A549 (cell line): ENCODE data around the gene SENP7. TPM values are rescaled to one million over a fixed set of nuclear protein-coding genes. Genes with fewer than 3 reads are reported as not detected.
A peak's percentile ranks its signal among the peaks of the same experiment; 100 is the strongest.

Experiments used
- ATAC-seq, 2 experiments: fragments of 200-7000 bp in 1 of 2; fragments of >200 bp in 1 of 2; cut with Nextera tagmentation in 1 of 2; cut with Tn5 transposase in 1 of 2; 3 replicates each; pipeline versions ENCODE4 v1.8.0 to v1.9.1; 2018 to 2020; ENCODE audit warnings: mild to moderate bottlenecking in 1 of 2, moderate library complexity in 1 of 2
- CTCF ChIA-PET: fragments of 300-600 bp; sonication (Branson Sonifier 250); formaldehyde crosslinking; extraction: SDS; loops from one replicate; lab custom pipeline; 2021; ENCODE audit warnings: antibody characterized with exemption, inconsistent platforms; lab: Yijun Ruan, JAX
- POLR2A ChIA-PET: fragments of 350-600 bp; formaldehyde crosslinking; extraction: SDS; loops from one replicate; lab custom pipeline; 2021; ENCODE audit warnings: antibody characterized with exemption, inconsistent platforms; lab: Yijun Ruan, JAX
- DNase-seq, 2 experiments: peaks; one replicate each; pipeline versions ENCODE4 v3.0.0 to v3.0.0-alpha.2; 2011 to 2016; ENCODE audit warnings: low read depth in 1 of 2, low spot score in 1 of 2
- FAIRE-seq: peaks from 2 replicates; lab custom pipeline; 2011; peaks lifted over from hg19 to GRCh38; lab: Jason Lieb, UNC
- H3K27ac ChIP-seq, 2 experiments: fragments of >200 bp; sonication (Bioruptor Twin); formaldehyde crosslinking; 3 replicates each; pipeline ENCODE4 v1.5.1; 2016 to 2017
- H3K4me1 ChIP-seq: fragments of >200 bp; sonication (Bioruptor Twin); formaldehyde crosslinking; 3 replicates; pipeline ENCODE4 v1.6.1; 2016
- H3K4me2 ChIP-seq: fragments of >200 bp; sonication (Bioruptor Twin); formaldehyde crosslinking; 3 replicates; pipeline ENCODE4 v1.6.1; 2016
- H3K4me3 ChIP-seq: fragments of >200 bp; sonication (Bioruptor Twin); formaldehyde crosslinking; 3 replicates; pipeline ENCODE4 v1.5.1; 2016
- H3K9me3 ChIP-seq: fragments of >200 bp; sonication (Bioruptor Twin); formaldehyde crosslinking; 3 replicates; pipeline ENCODE4 v1.6.1; 2016
- BHLHE40 ChIP-seq: IDR thresholded peaks from 2 replicates; pipeline ENCODE4 v1.6.1; 2012; ENCODE audit warnings: low read depth, low read length, inconsistent platforms
- CHD2 ChIP-seq: fragments of 150-350 bp; IDR thresholded peaks from 2 replicates; pipeline ENCODE4 v1.6.1; 2014; ENCODE audit warnings: low read length; ENCODE audit not compliant: partially characterized antibody
- ESRRA ChIP-seq: fragments of 150-350 bp; IDR thresholded peaks from 2 replicates; pipeline ENCODE4 v1.6.1; 2014; ENCODE audit warnings: mild to moderate bottlenecking, low read length, borderline replicate concordance
- HDAC2 ChIP-seq: fragments of 200-600 bp; sonication (generic); IDR thresholded peaks from 2 replicates; pipeline ENCODE4 v1.6.1; 2016
- HOXB13 ChIP-seq: fragments of 250-450 bp; sonication (Bioruptor Pico); IDR thresholded peaks from 2 replicates; pipeline ENCODE4 v1.5.0; 2020; ENCODE audit warnings: low read depth, mild to moderate bottlenecking, moderate library complexity
- JUNB ChIP-seq: fragments of >200 bp; sonication (Bioruptor Twin); formaldehyde crosslinking; IDR thresholded peaks from 2 replicates; pipeline ENCODE4 v1.6.1; 2016
- KDM1A ChIP-seq: fragments of 200-600 bp; sonication (generic); IDR thresholded peaks from 2 replicates; pipeline ENCODE4 v1.6.1; 2016; ENCODE audit warnings: low read depth, mild to moderate bottlenecking
- MAFK ChIP-seq: fragments of 450-650 bp; IDR thresholded peaks from 2 replicates; pipeline ENCODE4 v1.6.1; 2014; ENCODE audit not compliant: partially characterized antibody
- PHF8 ChIP-seq: fragments of 200-600 bp; sonication (generic); IDR thresholded peaks from 2 replicates; pipeline ENCODE4 v1.6.1; 2016; ENCODE audit warnings: low read depth, mild to moderate bottlenecking, antibody characterized with exemption, moderate library complexity, borderline replicate concordance
- POLR2AphosphoS2 ChIP-seq: conservative IDR thresholded peaks from 2 replicates; pipeline ENCODE4 v1.6.1; 2012; ENCODE audit warnings: low read length, improper control_type of control experiment, inconsistent platforms
- RAD21 ChIP-seq, 2 experiments: fragments of >200 bp in 1 of 2; sonication (Bioruptor Twin) in 1 of 2; formaldehyde crosslinking in 1 of 2; IDR thresholded peaks in 1 of 2; conservative IDR thresholded peaks in 1 of 2; 2 replicates in 1 of 2; 3 replicates in 1 of 2; pipeline ENCODE4 v1.6.1; 2012 to 2018; ENCODE audit warnings: inconsistent platforms in 1 of 2
- RCOR1 ChIP-seq: fragments of 150-350 bp; IDR thresholded peaks from 2 replicates; pipeline ENCODE4 v1.6.1; 2014; ENCODE audit warnings: antibody characterized with exemption, low read length, low read depth
- RNF2 ChIP-seq: fragments of 200-600 bp; sonication (generic); IDR thresholded peaks from 2 replicates; pipeline ENCODE4 v1.6.1; 2016; ENCODE audit warnings: low read depth, mild to moderate bottlenecking, antibody characterized with exemption, moderate library complexity, borderline replicate concordance
- SMC3 ChIP-seq: fragments of >200 bp; sonication (Bioruptor Twin); formaldehyde crosslinking; IDR thresholded peaks from 3 replicates; pipeline ENCODE4 v1.6.1; 2018; ENCODE audit warnings: inconsistent platforms
- SREBF2 ChIP-seq: fragments of 450-650 bp; IDR thresholded peaks from 2 replicates; pipeline ENCODE4 v1.6.1; 2014; ENCODE audit warnings: mild to moderate bottlenecking, moderate library complexity
- ZSCAN20 ChIP-seq: fragments of 250-450 bp; sonication (Bioruptor Pico); IDR thresholded peaks from 2 replicates; pipeline ENCODE4 v1.8.0; 2022; ENCODE audit warnings: mild to moderate bottlenecking, moderate library complexity
- WGBS: methylation state at CpG from one replicate; pipeline ENCODE4 v1.1.6; 2017; ENCODE audit errors: missing lambda C conversion rate; 5-methylcytosine and 5-hydroxymethylcytosine counted together
- polyA plus RNA-seq, 4 experiments: library from polyadenylated mRNA; depleted of rRNA in 3 of 4; stranded (reverse); fragments of >200 nt; fragmentation: RNase III in 1 of 4; extraction: RNeasy Plus Mini Kit Qiagen cat#74134 plus additional on column Dnase treatment in 1 of 4; gene quantifications; 2 replicates in 3 of 4; 3 replicates in 1 of 4; pipeline ENCODE4 v1.2.3, GENCODE V29; 2011 to 2017
- TF ChIP-seq, protein P1 (sequence below): fragments of >200 bp; sonication (Bioruptor Twin); formaldehyde crosslinking; IDR thresholded peaks from 3 replicates; pipeline ENCODE4 v1.6.1; 2016
- TF ChIP-seq, protein P2 (sequence below): fragments of 450-650 bp; IDR thresholded peaks from 2 replicates; pipeline ENCODE4 v1.6.1; 2014; ENCODE audit warnings: antibody characterized with exemption
- TF ChIP-seq, protein P3 (sequence below): fragments of 150-350 bp; IDR thresholded peaks from 2 replicates; pipeline ENCODE4 v1.6.1; 2014; ENCODE audit warnings: low read depth, mild to moderate bottlenecking, low read length
- TF ChIP-seq, protein P4 (sequence below): fragments of 200-600 bp; sonication (generic); IDR thresholded peaks from 2 replicates; pipeline ENCODE4 v1.6.1; 2016; ENCODE audit warnings: antibody characterized with exemption, mild to moderate bottlenecking, moderate library complexity
- TF ChIP-seq, protein P5 (sequence below): IDR thresholded peaks from 2 replicates; pipeline ENCODE4 v1.6.1; 2012; ENCODE audit warnings: low read depth, borderline replicate concordance

The SENP7 gene
- polyA plus RNA-seq, 2 of the 4 experiments (the other 2 are of a cell fraction) = 3.1 to 10.3 TPM

DNA sequence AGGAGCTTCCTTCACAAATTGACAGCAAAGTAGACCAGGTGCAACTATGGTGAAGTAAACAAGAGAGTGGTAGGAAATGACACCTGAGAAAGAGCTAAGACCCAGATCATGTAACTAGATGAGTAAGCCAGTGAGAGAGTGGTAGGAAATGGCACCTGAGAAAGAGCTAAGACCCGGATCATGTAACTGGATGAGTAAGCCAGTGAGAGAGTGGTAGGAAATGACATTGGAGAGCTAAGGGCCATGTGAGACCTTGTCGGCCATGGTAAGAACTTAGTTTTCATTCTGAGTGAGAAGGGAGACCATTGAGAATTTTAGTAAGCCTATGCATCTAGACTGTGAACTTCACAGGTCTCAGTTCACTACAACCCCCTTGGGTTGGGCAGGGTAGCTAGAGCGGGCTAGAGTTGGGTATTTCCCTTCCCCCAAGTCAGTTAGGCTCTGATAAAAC is 5.4 kb upstream of the SENP7 start:
- H3K9me3 ChIP-seq = no peaks in the 10 kb centered on the region
- ChIA-PET CTCF (interaction anchor here (0.9 to 2.6 kb wide), 2 partner anchors 9 to 1056 kb away, joined by 3 to 7 read pairs; no protein-coding TSS in a partner anchor), POLR2A (interaction anchor here (0.6 kb wide), 1 partner anchor 55 kb away, joined by 3 read pairs; the partner anchor contains the start of gene PCNP)
- DNase-seq (peak; percentile 6 to 26), ATAC-seq (peak; percentile 42 to 56; a peak in 3 of 6 replicates), FAIRE-seq (no peak)
- H3K27ac ChIP-seq = no peak overlapping the region
- 47% methylated on average over 3 of the region's 3 CpGs for WGBS
- no peak for TF ChIP-seq SMC3
- TF ChIP-seq PHF8 = no peak
- TF ChIP-seq, protein P1, sequence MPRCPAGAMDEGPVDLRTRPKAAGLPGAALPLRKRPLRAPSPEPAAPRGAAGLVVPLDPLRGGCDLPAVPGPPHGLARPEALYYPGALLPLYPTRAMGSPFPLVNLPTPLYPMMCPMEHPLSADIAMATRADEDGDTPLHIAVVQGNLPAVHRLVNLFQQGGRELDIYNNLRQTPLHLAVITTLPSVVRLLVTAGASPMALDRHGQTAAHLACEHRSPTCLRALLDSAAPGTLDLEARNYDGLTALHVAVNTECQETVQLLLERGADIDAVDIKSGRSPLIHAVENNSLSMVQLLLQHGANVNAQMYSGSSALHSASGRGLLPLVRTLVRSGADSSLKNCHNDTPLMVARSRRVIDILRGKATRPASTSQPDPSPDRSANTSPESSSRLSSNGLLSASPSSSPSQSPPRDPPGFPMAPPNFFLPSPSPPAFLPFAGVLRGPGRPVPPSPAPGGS = no peak
- TF ChIP-seq ZSCAN20 (CRISPR knock-in tag) = no peak
- no peak for TF ChIP-seq JUNB
- TF ChIP-seq, protein P2, sequence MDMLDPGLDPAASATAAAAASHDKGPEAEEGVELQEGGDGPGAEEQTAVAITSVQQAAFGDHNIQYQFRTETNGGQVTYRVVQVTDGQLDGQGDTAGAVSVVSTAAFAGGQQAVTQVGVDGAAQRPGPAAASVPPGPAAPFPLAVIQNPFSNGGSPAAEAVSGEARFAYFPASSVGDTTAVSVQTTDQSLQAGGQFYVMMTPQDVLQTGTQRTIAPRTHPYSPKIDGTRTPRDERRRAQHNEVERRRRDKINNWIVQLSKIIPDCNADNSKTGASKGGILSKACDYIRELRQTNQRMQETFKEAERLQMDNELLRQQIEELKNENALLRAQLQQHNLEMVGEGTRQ = no peak
- TF ChIP-seq, protein P3, sequence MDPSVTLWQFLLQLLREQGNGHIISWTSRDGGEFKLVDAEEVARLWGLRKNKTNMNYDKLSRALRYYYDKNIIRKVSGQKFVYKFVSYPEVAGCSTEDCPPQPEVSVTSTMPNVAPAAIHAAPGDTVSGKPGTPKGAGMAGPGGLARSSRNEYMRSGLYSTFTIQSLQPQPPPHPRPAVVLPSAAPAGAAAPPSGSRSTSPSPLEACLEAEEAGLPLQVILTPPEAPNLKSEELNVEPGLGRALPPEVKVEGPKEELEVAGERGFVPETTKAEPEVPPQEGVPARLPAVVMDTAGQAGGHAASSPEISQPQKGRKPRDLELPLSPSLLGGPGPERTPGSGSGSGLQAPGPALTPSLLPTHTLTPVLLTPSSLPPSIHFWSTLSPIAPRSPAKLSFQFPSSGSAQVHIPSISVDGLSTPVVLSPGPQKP = no peak
- TF ChIP-seq HDAC2 = no peak
- H3K4me3 ChIP-seq = no peak overlapping the region
- H3K4me2 ChIP-seq = no peak overlapping the region
- H3K4me1 ChIP-seq = peaks cover 17% of the 10 kb centered on the region

DNA sequence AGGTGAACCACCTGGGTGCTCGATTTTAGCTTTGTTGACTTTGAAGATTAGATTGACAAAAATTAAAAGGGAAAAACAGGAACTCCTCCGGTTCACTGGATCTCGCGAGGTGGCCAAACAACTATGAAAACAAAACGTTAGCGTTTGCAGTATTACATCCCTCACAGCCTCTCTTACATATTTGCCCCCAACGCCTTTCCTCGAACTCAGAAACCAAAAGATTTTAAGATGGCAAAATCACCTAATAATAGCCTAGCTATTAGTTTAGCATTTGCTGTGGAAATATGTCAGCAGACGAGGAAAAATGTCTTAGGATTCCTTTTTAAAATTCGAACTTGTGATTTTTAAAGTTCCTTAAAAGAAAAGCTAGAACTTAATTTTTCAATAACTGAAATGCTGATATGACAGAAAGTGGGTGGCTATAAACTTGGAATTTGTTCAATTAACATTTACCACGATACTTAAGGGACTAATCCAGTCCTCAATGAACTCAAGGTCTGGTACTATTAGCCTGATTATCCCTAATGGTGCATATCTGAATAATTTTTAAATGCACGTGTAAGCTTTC is 491 bp upstream of the SENP7 start:
- POLR2A ChIA-PET = interaction anchor here (0.6 to 2.1 kb wide), 4 partner anchors 48 to 132 kb away, joined by 3 to 8 read pairs (median 6); partner anchors contain the start of genes PCNP and TRMT10C
- CTCF ChIA-PET = interaction anchor here (1.8 kb wide), 1 partner anchor 9 kb away, joined by 4 read pairs; no protein-coding TSS in a partner anchor
- FAIRE-seq (peak; percentile 81), DNase-seq (peak in 1 of 2 experiments; percentile 73), ATAC-seq (peak; percentile 71 to 74)
- TF ChIP-seq POLR2AphosphoS2 (no peak), RNF2 (no peak), RCOR1 (no peak), KDM1A (no peak), RAD21 (conservative IDR thresholded peaks at IDR 0.05 in 1 of 2, IDR thresholded peaks at IDR 0.05 in 1 of 2) (no peak), CHD2 (peak; percentile 93), BHLHE40 (no peak), ESRRA (no peak), SREBF2 (no peak), HOXB13 (CRISPR knock-in tag) (no peak), MAFK (peak; percentile 96), JUNB (no peak)
- TF ChIP-seq, protein P4, sequence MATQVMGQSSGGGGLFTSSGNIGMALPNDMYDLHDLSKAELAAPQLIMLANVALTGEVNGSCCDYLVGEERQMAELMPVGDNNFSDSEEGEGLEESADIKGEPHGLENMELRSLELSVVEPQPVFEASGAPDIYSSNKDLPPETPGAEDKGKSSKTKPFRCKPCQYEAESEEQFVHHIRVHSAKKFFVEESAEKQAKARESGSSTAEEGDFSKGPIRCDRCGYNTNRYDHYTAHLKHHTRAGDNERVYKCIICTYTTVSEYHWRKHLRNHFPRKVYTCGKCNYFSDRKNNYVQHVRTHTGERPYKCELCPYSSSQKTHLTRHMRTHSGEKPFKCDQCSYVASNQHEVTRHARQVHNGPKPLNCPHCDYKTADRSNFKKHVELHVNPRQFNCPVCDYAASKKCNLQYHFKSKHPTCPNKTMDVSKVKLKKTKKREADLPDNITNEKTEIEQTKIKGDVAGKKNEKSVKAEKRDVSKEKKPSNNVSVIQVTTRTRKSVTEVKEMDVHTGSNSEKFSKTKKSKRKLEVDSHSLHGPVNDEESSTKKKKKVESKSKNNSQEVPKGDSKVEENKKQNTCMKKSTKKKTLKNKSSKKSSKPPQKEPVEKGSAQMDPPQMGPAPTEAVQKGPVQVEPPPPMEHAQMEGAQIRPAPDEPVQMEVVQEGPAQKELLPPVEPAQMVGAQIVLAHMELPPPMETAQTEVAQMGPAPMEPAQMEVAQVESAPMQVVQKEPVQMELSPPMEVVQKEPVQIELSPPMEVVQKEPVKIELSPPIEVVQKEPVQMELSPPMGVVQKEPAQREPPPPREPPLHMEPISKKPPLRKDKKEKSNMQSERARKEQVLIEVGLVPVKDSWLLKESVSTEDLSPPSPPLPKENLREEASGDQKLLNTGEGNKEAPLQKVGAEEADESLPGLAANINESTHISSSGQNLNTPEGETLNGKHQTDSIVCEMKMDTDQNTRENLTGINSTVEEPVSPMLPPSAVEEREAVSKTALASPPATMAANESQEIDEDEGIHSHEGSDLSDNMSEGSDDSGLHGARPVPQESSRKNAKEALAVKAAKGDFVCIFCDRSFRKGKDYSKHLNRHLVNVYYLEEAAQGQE = peak; percentile 96
- TF ChIP-seq, protein P1 = peak; percentile 66; the same call in 1 of the 3 replicates
- TF ChIP-seq, protein P5, sequence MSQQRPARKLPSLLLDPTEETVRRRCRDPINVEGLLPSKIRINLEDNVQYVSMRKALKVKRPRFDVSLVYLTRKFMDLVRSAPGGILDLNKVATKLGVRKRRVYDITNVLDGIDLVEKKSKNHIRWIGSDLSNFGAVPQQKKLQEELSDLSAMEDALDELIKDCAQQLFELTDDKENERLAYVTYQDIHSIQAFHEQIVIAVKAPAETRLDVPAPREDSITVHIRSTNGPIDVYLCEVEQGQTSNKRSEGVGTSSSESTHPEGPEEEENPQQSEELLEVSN = no peak
- peak overlapping the region; percentile 78 for H3K4me2 ChIP-seq
- H3K4me1 ChIP-seq = peaks cover 5% of the 10 kb centered on the region; the same call in 1 of the 3 replicates
- no peaks in the 10 kb centered on the region for H3K9me3 ChIP-seq
- peak overlapping the region; percentile 88 to 89 for H3K27ac ChIP-seq
- WGBS = 14% methylated on average over 12 of the region's 12 CpGs
- peak overlapping the region; percentile 69 for H3K4me3 ChIP-seq
